HG03025 (cell line): ENCODE results near the gene MED17.
"Not testable (repeated sequence)": the region's sequence is repeated elsewhere in the genome, so short reads cannot be mapped to it uniquely, and the experiment has no call there.

Source experiments
- ATAC-seq: cut with Tn5 transposase; IDR thresholded peaks from one replicate; pipeline ENCODE4 v1.9.1; 2021; ENCODE audit warnings: mild to moderate bottlenecking, moderate library complexity; ENCODE audit not compliant: unreplicated experiment, low FRiP score

Gene MED17

DNA sequence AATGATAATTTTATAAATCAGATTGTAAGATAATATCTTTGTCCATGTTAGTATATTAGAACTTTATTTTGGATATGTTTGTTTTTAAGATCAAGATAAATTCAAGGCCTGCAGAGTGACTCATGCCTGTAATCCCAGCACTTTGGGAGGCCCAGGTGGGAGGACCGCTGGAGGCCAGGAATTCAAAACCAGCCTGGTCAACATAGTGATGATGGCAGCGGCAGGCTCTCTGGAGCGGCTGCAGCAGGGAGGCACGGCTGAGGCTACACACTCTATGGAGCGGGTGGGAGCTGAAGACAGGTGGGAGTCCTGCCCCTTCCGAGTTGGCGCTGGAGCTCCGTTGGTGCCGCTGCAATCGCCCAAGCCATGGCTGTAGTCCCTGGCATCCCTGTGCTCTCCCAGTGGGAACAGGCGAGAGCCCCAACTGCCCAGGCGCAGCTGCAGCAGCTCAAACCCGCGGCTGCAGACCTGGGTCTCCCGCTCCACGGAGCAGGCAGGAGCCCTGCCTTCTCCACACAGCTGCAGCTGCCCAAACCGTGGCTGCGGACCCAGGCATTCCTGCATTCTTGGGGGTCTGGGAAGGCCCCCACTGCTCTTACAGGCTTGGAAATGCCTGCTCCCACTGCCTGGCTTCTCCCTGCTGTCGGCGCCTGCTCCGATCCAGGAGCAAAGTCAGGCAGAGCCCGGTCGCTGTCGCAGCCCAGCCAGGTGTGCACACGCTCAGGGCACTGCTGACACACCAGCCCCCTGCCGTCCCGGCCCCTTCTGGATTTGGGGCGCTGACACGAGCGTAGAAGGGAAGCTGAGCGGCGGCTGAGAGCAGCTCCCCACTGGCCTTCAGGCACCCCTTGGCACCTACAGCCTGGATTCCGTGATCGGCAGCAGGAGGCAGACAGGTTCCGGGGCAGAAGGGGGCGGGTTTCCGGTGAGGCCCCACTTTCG is 25.9 kb upstream of the MED17 start:
- ATAC-seq, result no peak

- ATAC-seq, result not testable (repeated sequence)
Observed at GRCh38 chr11:93759123-93759522, 25.0 kb upstream of the MED17 start.

DNA sequence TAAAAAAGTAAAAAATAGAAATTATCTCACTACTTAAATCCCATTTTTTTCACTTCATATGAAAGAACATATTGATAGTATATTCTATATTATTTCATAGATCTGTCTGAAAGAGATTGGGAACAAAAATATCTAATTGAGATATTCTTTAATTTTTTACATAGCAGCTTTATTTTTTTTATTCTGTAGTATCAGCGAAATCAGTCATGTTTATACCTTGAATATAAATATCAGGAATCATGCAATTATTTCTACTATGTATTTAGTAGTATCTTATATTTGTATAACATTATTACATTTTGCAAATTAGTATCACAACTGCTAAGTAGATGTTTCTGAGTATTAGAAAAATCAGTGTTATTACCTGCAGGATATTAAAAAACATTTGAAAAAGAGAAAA is 22.2 kb upstream of the MED17 start:
- no peak for ATAC-seq

GRCh38 chr11:93765551-93765950 is 18.5 kb upstream of the MED17 start:
- ATAC-seq, result no peak

- ATAC-seq, result no peak
Observed at GRCh38 chr11:93766504-93766903, 17.6 kb upstream of the MED17 start.

GRCh38 chr11:93767018-93767417 is 17.1 kb upstream of the MED17 start:
- ATAC-seq, result no peak

GRCh38 chr11:93770160-93770559 is 13.9 kb upstream of the MED17 start:
- no peak for ATAC-seq

DNA sequence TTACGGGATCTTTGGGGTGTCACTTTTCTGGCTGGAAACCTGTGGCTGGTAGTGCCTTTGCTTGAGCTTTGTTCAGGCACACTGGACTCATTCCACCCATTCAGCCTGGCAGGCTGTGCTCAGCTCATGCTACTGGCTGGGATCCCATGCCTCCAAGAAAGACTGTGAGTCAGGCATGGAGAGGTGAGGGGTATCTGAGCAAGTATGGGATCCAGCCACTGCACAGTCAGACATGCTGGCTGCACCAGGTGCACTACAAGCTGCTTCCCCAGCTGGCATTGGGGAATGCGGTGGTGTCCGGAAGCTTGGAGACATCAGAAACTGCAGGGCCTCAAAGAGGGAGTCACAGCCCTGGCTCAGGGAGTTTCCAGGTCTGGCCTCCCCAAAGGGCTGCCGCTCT is 12.0 kb upstream of the MED17 start:
- ATAC-seq, result no peak

DNA sequence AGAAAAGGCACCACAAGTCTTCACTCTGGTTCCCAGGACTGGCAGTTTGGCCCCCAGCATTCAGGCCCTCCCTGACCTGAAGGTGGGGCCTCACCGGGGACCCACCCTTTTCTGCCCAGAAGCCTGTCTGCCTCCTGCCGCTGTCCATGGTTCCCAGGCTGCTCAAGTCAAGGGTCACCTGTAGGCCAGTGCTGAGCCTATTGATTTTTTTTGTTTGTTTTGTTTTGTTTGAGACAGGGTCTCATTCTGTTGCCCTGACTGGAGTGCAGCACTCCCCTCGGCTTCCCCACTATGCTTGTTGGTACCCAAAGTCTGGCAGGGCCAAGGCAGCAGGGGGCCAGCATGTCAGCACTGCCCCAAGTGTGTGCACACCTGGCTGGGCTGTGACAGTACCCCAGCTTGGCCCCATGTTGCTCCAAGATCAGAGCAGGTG is 11.0 kb upstream of the MED17 start:
- no peak for ATAC-seq

DNA sequence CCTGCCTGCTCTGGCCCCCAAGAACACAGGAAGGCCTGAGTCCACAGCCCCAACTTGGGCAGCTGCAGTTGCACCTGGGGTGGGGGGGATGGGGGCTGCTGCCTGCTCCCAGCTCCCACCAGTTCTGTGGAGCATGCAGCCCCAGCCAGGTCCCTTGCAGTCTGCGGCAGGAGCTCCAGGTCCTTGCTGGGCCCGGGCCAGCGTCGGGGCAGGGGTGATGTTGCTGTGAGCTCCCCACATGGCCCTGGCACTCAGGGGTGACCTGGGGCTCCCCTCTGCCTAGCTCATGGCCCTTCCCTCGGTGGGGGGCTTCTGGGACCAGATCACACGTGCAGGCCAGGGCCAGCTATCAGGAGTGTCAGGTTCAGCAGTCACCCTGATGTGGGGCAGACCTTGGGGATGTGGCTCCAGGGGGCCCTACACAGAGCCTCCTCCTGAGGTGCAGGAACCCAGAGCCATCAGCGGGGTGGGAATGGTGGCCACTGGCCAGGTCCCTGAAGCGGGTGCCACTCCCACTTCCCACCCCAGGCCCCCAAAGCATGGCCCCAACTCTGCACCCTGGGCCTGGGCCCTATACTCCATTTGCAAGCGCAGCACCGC is 10.4 kb upstream of the MED17 start:
- ATAC-seq, result no peak

DNA sequence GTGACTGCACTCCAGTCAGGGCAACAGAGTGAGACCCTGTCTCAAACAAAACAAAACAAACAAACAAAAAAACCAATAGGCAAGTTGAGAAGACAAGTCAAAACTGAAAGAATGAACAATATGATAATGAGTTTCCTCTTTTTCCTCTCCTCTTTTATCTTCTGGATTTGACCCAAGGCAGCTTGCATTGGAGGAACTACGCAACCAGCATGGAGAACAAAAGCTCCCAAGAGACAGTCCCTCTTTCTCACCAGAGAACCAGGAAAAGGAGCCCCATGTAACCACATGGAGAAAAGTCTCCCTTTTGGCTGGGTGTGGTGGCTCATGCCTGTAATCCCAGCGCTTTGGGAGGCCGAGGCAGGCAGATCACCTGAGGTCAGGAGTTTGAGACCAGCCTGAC is 9.5 kb upstream of the MED17 start:
- not testable (repeated sequence) for ATAC-seq

- no peak for ATAC-seq
Observed at GRCh38 chr11:93775289-93775688, 8.8 kb upstream of the MED17 start.

DNA sequence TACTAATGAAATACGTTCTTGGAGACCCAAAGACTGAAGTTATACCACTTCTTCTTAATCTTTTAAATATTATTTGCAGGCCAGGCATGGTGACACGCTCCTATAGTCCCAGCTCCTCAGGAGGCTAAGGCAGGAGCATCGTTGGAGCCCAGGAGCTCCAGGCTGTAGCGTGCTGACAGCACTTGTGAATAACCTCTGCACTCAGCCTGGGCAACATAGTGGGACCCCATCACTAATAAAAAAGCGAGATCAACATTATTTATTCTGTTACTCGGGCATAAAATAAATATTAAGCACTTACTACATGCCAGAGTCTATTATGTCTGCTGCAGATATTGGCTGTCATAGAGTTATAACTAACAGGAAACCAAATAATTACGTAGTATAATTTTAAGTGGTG is 720 bp upstream of the MED17 start:
- no peak for ATAC-seq

DNA sequence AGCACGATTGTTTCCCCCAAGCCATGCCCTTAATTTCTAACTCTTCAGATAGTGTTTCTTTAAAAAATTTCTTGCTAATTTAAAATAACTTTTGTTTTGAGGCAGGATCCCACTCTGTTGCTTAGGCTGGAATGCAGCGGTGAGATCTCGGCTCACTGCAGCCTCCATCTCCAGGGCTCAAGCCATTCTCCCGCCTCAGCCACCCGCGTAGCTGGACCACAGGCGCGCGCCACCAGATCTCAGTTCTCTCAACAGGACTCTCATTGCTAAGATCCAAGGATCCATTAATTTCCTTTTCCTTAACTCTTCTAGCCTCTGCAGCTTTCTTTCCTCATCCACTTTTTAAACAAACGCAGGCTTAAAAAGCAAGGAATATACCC is 327 bp upstream of the MED17 start:
- peak; percentile 41 for ATAC-seq

DNA sequence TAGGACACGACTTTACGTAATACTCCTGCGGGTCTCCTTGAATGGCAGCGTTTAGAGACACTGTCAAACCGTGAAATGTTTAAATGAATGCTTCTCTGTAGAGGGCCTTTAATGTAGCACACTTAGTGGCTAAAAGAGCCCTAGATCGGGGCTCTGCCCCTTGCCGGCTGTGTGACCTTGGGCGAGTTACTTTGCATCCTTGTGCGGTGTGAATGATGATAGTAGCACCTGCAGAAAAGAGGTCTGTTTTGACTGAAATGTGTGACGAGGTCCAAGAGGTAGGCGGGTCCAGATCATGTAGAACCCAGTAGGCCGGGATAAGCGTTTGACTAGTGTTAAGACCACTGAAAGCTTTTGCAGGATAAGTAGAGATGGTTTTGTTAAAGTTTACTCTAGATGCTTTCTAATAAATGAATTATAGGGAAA is 866 bp downstream of the MED17 start:
- peak; percentile 28 for ATAC-seq

- ATAC-seq, result no peak
Observed at GRCh38 chr11:93791493-93791892, 7.4 kb downstream of the MED17 start.

DNA sequence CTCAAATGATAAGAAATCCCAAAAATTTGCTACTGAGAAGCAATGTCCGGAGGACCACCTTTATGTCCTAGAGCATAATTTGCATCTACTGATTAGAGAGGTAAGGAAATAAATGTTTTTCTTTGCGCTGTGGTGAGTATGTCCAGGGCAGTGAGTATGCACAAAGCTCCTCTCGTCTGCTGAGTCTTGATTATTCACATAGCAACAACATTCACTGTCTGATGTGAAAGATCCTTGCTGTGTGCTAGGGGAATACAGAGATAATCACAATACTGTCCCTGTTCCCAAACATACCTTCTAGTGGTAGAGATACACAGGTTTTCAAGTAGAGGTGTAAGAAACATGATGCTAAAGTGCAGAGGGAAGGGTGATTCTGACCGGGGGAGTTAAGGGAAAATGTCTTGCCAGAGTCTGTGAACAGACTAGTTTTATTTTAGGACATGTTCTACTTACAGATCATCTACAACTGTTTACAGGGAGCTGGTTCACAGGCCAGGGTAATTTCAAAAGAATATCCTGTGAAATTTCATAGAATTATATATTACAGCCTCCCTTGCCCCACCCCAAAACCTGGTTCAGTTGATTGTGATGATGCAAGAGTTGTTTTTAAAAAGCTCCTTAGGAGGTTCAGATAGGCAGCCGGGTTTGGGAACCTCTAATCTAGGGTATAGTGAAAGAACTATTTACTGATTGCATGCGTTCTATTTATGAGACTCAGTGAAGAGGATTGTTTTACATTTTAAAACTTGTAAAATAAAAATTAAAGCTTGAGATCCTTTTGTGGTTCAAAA is 12.6 kb downstream of the MED17 start:
- no peak for ATAC-seq

DNA sequence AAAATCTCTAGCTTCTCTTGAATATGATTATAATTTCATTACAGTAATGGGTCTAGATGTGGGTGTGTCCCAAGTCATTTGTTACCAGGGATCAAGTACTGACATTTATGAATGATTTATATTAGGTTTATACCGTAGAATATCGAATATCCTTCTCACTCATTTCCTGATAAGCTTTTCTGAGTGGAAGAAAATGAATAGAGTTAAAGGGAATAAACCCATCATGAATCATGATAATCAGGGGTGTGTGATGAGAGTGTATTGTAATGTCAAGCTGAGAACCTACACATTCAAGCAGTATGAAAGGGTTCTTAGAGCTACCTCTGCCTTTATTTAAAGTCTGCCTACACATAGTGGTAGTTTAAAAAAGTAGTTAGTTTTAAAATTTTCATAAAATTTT is 17.3 kb downstream of the MED17 start:
- ATAC-seq, result no peak

DNA sequence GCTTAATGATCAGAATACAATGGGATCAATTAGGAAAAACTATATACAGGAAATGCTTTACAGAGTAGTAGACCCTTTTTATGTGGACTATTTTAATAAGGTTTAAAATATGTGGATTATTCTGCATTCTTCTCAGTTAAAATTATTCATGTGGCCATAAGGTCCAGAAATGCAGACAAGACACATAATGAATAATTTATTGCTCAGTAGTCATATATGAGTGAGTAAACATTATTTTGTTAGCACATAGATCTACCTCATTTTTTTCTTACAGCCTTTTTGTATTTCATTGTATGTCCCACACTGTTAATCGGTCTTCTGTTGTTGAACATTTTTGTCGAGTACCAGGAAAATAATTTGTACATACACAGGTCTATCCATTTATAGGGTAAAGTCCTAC is 20.8 kb downstream of the MED17 start:
- ATAC-seq, result no peak

DNA sequence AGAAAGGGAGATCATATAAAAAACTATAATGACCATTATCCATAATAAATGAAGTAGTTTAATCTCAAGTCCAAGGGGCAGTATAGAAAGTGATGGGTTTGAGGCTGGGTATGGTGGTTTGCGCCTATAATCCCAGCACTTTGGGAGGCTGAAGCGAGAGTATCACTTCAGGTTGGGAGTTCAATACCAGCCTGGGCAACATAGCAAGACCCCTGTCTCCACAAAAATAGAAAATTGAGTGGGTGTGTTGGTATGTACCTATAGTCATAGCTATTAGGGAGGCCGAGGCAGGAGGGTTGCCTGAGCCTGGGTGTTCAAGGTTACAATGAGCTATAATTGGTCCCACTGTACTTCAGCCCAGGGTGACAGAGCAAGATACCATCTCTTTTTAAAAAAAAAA is 23.9 kb downstream of the MED17 start:
- ATAC-seq, result no peak

GRCh38 chr11:93813974-93814373 is 29.9 kb downstream of the MED17 start:
- ATAC-seq, result no peak
